NCI-H460 (cell line): ENCODE measurements around the gene SERP2. TPM values are rescaled to one million over a fixed set of nuclear protein-coding genes. Genes with fewer than 3 reads are reported as not detected.

Experiments used
- DNase-seq: peaks from one replicate; pipeline ENCODE4 v3.0.0-alpha.2; 2016; ENCODE audit warnings: low read depth; ENCODE audit errors: extremely low read depth
- total RNA-seq: library from RNA; depleted of rRNA; stranded (reverse); fragments of >200 nt; shearing (Covaris generic); gene quantifications from 2 replicates; pipeline ENCODE4 v1.2.3, GENCODE V29; 2014

SERP2 gene
- total RNA-seq, 1 experiment from 2014 or later, result 0.59 TPM

- DNase-seq, result no peak
Observed at GRCh38 chr13:44385847-44386246, 12.2 kb downstream of the SERP2 start.

- no peak for DNase-seq
Observed at GRCh38 chr13:44386913-44387556, 13.4 kb downstream of the SERP2 start.

DNA sequence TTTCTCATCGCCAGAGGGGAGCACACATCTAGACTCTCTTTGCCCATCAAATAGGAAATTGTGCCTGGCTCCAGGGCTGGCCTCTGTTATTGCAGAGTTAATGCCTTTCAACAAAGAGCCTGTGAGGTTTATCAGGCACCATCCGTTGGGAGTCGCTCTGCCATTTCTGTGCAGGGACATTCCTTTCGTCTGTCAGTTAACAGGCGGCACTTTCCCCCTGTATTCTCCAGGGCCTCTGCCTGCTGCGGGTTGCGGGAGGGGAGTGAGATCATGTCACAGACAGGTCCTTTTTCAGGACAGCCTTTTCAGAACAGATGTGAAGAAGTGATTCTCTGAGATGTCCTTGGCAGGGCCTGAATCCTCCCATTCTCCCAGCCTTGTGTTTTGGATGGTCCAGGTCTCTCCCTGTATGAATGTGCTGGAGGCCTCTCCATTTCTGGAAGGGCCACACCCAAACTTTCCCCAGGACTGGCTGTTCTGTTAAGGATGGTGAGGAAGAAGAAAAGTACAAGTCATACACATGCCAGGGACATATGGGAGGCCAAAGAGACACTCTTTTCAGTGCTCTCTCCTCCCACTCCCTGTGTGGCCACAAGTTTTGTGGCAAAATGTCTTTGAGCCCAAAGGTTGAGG is 14.9 kb downstream of the SERP2 start:
- no peak for DNase-seq

DNA sequence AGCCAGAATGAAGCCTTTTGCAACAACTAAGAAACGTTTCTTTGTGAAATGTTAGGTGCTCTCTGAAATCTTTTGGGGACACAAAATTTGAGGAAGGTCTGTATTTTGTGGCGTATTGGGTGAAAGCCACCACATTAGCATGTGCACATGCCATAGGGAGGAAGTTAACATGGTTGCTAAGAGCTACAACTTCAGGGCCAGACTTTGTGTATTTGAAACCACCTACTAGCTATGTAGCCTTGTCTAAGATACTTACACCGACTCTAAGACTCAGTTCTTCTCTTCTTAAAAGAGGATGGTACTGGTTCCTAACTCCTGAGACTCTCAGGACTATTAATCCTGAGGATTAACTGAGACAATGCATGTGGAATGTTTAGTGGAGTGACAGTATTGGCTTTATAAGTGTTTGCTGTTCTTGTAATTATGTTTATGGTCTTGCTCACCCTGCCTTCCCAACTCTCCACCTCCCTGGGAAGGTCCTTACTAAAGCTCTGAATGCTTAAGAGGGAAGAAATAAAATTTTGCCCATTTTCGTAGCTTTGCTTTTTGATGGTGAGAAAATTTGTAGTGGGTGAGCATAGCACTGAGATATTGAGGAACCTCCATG is 15.5 kb downstream of the SERP2 start:
- no peak for DNase-seq

GRCh38 chr13:44389876-44390275 is 16.3 kb downstream of the SERP2 start:
- no peak for DNase-seq

DNA sequence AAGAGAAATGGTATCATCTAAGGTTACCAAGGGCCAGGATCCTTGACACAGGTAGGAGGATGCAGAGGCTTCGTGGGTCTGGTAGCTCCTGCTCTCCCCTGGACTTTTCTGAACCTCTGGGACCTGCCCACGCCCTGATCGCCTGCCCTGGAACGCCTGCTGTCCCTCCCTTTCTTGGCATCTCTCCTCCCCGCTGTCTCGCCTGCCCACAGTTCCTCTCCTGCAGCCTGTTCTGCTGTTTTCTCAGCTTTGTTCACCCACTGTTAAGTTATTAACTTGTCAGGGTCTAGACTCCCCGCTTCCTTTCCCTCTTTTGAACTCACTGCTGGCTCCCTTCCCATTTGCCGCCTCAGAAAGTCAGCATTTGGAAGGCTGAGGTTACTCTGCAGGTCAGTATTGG is 19.8 kb downstream of the SERP2 start:
- no peak for DNase-seq

GRCh38 chr13:44394658-44395057 is 21.0 kb downstream of the SERP2 start:
- DNase-seq, result no peak

DNA sequence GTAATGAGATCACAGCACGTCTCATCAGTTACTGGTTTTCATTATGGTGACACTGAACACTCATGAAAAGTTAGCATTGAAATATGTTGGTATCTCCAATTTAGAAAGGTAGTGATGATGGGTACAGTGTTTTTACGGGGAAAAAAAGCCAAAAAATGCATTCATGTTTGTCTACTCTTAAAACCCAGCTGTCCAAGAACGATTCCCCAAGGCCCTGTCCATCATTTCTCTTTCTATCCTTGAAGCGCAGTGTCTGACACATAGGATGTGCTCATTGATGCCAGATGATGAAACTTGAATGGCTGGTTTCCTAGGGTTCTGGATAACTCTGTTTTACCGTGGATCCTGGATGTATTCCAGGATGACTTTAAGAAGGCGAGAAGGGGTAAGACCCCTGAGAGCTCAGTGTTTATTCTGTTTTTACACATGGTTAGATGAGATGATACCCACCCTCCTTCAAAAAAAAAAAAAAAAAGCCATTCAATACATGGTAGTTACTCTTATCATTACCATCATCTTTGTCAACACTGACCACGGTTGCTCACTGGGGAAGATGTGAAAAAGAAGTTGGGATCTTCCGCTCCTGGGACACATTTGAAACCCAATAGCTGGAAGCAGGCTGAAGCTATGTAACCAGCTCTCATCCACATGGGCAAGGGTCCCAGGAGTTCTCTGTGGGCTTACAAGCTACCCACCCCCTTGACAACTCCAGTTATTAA is 22.5 kb downstream of the SERP2 start:
- DNase-seq, result no peak

DNA sequence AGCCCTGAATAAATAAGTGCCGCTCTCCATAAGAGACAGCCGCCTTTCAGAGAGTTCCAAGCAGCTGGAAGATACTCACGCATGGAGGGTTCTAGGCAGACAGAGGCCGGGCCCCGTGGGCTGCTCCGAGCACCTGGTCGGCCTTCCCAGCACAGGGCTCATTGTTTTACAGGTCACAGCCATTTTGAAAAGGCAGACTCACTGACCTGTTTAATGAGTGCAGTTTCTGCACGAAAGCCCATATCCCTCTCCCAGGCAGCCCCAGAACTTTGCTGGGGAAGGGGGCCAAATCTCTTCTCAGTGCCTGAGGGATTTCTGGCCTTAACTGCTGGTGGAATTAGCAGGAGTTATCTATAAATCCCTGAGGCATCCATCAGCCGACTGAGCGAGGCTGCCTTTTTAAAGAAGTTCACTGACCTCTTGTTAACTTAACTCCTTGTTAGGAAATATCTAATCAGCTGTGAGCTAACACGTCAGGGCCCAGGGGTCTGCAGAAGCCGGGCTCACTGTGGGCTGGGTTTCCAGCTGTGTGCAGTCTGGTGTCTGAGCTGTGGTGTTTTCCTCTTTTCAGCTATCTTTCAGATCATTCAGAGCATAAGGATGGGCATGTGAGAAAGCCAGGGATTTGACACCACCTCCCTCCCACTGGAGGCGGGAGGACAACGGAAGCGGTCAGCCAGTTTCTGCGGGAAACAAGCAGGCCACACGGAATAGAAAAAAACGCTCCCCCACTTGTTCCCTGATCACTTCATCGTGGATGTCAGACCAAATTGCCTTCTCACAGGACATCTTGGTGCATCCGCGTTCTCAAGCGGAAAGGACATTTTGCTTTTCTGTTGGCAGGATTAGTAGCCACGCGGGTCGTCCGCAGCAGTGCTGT is 23.3 kb downstream of the SERP2 start:
- no peak for DNase-seq

- DNase-seq, result no peak
Observed at GRCh38 chr13:44397766-44398223, 24.2 kb downstream of the SERP2 start.

DNA sequence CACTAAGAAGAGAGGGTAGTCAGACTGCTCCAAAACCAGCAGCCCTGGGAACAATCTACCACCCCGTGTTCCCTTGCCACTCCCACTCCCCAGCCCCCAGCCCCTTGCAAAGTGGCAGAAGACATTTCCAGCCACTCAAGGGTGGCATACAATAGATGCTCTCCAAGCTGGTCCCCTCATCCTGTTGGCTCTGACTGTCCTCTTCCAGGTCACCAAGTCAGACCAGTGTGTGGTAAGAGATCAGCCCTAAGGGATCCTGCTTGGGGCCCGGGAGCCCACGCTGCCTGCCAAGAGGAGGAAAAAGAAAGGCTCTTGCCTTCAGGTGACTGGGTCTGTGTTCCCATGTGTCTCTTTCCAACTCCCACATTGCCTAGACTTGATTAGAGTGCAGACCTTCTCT is 25.0 kb downstream of the SERP2 start:
- DNase-seq, result no peak

DNA sequence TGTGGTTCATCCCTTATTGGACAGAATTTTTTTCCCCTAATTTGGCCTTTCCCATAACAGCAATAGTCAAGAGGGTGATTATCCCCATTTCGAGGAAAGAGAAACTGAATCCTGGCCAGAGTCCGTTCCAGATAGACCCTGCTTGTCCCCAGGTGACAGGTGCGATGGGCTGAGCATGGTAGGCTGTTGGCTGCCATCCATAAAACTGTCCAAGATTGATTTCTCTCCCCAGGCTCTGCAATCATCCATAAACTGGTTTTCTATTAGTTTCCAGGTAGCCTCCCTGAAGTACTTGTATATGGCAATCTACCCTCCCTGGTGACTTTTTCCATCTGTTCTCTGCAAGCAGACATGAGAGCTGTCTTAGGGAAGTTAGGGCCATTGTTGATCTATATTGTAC is 25.4 kb downstream of the SERP2 start:
- no peak for DNase-seq

DNA sequence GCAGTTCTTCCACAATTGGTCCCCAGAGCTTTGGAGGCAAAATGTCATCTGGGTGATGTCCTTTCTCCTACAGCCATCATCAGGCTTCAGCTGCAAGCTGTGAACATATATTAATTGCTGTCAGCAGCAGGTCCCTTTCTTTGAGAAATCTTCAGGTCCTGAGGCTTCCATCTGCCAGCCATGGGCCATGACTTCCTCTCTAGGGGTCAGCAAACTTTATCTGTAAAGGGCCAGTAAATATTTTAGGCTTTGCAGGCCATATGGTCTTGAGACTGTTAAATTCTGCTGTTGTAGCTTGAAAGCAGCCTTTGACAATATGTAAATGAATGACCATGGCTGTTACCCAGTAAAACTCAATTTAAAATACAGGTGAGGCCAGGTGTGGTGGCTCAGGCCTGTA is 27.1 kb downstream of the SERP2 start:
- no peak for DNase-seq

DNA sequence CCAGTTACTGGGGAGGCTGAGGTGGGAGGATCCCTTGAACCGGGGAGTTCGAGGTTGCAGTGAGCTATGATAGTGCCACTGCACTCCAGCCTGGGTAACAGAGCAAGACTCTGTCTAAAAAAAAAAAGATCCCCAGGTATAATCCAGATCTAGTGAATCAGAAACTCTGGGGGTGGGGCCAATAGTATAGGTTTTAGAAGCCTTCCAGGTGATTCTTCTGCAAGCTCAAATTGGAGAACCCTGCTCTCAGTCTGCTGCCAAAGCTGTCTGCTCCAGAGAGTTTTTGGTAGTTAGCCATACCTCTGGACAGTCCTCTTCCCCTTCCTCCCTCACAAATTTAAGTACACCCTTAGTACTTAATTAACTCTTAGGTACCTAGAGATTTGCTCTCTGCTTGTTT is 28.0 kb downstream of the SERP2 start:
- DNase-seq, result no peak

DNA sequence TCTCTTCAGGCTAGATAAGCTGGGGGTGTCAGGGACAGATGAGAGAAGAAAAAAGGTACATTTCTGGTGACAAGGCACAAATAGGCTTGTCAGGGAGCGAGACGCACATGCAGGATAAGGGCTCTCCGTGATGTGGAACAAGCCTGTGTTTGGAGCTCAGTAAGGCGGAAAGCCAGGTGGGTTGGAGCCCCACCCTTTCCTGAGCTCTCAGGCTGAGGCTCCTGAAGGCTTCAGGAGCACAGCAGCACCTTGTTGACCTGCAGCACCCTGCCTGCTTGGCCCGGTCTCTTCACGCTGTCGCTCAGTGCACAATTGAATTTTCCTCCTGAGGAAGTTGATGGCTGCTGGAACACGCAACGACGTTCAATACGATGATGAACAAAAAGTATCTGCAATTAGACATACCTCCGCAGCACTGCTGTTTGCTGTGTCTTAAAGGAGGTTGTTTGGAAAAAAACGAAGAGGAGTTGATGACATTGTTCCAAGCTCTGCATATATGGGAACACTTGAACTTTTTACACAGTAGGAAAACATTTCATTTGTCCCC is 29.3 kb downstream of the SERP2 start:
- DNase-seq, result no peak

GRCh38 chr13:44403461-44404056 is 29.9 kb downstream of the SERP2 start:
- DNase-seq, result no peak

- no peak for DNase-seq
Observed at GRCh38 chr13:44404261-44405132, 30.9 kb downstream of the SERP2 start.

DNA sequence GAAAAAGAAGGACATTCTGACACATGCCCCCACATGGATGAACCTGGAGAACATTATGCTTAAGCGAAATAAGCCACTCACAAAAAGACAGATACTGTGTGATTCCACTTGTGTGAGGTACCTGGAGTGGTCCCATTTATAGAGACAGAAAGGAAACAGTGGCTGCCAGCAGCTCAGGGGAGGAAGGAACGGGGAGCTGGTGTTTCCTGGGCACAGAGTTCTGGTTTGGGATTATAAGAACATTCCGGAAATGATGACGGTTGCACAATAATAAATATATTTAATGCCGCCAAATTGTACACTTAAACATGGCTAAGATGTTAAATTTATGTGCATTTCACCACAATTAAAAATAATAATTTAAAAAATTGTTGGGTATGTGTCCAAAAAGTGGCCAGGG is 33.0 kb downstream of the SERP2 start:
- DNase-seq, result no peak

DNA sequence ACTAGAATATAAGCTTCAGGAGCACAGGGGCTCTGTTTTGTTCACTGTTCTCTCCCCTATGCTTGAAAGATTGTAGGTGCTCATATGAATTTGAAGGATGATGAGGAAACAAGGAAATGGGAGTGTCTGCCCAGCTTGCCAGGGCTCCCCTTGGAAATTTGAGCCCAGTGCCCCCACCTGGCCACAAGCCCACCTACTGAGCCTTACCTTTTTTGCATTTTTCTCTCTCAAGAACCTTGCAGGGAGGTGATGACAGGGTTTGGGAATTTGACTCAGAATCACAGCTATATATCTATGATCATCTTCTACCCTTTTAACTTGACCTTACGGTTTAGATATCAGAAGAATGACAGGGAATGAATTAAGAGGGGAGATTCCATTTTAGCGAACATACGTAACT is 33.8 kb downstream of the SERP2 start:
- no peak for DNase-seq
